ENCODE data around the gene ACTN4.

The ACTN4 gene

DNA sequence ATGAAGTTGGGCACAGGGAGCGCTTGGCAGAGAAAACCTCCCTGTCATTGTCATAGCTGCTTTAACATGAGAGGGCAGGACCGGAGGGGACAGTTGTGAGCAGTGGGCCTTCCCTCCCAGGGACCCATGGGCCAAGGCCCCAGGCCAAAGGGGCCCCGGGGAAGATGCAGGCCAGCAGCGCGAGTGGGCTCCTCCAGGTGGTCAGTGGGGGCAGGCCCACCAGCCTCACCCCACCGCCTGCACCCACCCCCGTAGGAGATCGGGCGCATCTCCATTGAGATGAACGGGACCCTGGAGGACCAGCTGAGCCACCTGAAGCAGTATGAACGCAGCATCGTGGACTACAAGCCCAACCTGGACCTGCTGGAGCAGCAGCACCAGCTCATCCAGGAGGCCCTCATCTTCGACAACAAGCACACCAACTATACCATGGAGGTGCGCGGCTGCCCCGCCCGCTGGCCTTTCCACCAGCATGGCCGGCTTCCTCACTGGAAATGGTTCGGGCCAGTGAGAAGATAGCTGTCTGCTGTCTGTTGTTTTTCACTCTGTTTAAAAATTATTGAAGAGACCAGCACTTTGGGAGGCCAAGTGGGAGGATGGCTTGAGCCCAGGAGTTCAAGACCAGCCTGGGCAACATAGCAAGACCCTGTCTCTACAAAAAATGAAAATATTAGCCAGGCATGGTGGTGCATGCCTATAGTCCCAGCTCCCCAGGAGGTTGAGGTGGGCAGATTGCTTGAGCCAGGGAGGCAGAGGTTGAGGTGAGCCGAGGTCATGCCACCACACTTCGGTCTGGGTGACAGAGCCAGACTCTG is 78.2 kb downstream of the ACTN4 start:
- DNase-seq (ENCODE audit: low spot score), result no peak

DNA sequence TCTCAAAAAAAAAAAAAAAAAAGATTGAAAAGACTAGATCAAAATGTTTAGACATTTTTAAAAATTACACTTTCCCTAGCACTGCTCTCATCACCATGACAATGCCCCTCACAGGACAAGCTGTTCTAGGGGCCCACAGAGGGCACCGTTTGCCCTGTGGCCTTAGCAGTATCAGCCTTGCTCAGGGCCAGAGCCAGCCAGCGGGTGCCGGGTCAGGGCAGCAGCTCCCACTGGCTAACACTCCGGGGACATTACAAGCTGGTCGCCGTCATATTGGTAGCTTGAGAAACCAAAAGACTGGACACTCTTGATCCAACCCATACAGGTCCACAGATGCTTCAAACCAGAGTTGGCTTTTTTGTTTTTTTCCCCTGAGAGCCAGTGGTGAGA is 78.8 kb downstream of the ACTN4 start:
- no peak for DNase-seq (ENCODE audit: low spot score)

DNA sequence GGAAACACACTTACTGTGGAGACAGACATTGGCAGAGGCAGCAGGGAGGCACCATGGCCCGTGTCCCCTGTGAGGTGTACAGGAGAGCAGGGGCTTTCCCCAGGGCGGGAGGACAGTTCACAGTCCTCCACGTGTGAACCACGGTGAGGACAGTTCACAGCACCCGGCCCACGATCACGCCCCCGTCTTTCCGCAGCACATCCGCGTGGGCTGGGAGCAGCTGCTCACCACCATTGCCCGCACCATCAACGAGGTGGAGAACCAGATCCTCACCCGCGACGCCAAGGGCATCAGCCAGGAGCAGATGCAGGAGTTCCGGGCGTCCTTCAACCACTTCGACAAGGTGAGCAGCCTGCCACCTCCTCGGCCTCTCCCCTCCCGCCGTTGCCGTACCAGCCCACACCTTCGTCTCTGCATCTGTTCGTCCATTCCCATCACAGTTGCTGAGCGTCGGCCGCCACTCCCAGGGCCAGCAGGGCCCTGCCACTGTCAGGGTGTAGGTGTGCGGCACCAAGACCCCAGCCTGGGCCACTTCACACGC is 79.4 kb downstream of the ACTN4 start:
- DNase-seq (ENCODE audit: low spot score), result no peak

DNA sequence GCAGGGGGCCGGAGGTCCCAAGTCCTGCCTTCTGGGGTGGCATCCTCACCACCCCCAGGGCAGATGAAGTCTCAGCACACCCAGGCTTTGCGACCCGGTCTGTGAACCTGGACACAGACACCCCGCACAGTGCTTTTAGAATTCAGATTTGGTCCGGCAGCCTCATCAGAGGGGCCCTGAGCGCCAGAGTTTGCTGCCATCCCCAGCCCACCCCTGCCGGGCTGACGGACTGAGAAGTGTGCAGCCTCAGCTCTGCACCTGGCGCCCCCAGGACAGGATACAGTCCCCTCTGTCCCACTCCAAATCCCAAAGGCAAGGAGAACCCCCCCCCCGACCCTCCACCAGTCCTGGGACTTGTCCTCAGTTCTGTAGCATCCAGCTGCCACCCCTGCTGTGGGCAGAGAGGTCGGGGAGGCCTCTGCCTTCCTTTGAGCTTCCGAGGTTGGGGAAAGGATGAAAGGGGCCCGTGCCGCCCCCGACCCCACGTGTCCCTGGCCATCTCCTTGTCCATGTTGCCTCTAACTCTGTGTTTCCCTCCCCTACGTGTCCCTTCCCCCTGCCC is 79.9 kb downstream of the ACTN4 start:
- DNase-seq (ENCODE audit: low spot score), result no peak

DNA sequence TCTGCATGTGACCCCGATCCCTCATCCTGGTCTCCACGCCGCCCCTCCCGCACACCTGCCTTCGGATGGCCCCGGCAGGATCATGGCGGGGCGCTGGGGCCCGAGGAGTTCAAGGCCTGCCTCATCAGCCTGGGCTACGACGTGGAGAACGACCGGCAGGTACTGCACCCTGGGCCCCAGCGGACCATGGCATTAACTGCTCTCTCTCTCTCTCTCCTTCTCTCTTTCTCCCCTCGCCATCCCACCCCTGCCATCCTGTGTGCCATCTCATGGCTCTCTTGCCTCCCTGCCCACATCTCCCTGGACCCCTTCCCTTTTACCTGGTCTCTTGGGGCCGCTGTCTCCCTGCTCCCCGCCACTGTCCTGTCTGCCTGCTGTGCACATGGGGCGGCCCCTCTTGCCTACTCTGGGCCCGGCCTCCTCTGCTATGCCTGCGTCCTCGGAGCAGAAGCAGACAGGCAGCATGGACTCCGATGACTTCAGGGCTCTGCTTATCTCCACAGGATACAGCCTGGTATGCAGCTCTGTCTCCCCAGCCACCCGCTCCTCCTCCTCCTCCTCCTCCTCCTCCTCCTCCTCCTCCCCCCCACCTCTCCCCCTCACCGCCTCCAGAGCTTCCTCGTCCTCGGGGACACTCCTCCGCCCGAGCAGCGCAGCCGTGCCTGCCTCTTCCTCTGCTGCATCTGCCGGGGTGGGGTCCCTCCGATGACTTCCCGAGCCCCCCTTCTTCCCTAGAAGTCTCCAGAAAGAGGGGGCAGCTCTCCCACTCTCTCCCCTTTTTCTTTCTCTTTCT is 80.6 kb downstream of the ACTN4 start:
- no peak for DNase-seq (ENCODE audit: low spot score)

DNA sequence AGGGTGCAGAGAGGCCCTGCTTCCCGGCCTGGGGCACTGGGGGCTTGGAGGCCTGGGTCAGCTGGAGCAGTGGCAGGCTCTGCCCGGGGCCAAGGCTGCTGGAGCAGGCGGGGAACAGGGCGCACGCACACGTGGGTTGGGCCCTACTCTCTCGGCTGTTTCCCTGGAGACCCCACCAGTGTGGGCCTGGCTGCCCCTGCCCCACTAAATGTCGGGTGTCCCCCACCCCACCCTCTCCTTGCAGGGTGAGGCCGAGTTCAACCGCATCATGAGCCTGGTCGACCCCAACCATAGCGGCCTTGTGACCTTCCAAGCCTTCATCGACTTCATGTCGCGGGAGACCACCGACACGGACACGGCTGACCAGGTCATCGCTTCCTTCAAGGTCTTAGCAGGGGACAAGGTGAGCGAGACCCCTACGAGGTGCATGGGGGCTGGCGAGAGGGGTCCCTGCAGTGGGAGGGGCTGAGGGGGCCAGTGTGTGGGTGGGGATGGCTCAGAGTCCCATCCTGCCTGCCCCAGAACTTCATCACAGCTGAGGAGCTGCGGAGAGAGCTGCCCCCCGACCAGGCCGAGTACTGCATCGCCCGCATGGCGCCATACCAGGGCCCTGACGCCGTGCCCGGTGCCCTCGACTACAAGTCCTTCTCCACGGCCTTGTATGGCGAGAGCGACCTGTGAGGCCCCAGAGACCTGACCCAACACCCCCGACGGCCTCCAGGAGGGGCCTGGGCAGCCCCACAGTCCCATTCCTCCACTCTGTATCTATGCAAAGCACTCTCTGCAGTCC is 81.5 kb downstream of the ACTN4 start:
- DNase-seq (ENCODE audit: low spot score), result no peak

DNA sequence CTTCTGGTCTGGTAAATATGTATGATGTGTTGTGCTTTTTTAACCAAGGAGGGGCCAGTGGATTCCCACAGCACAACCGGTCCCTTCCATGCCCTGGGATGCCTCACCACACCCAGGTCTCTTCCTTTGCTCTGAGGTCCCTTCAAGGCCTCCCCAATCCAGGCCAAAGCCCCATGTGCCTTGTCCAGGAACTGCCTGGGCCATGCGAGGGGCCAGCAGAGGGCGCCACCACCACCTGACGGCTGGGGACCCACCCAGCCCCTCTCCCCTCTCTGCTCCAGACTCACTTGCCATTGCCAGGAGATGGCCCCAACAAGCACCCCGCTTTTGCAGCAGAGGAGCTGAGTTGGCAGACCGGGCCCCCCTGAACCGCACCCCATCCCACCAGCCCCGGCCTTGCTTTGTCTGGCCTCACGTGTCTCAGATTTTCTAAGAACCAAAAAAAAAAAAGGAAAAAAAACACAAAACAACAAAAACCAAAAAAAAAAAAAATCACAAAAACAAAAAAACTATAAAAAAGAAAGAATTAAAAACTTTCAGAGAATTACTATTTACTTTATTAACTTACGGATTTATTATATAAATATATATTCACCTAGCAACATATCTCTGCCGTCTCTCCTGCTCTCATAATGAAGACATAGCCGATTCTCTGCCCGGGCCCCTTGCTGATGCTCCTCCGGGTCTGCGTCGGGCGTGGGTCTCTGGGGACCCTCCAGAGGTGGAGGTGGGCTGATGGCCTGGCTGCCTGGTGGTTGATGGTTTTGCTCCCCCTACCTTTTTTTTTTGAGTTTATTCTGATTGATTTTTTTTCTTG is 82.4 kb downstream of the ACTN4 start:
- peak; percentile 83 for DNase-seq (ENCODE audit: low spot score)

DNA sequence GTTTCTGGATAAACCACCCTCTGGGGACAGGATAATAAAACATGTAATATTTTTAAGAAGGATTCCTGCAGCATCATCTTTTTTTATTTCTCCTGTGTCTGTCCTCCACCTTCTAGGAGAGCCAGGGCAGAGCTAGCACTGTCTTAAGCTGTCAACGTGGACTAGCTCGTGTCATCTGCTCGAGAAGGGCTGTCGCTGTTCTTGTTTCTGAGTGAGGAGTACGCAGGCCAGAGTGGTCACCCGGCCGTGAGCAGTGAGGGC is 83.0 kb downstream of the ACTN4 start:
- DNase-seq (ENCODE audit: low spot score), result no peak

DNA sequence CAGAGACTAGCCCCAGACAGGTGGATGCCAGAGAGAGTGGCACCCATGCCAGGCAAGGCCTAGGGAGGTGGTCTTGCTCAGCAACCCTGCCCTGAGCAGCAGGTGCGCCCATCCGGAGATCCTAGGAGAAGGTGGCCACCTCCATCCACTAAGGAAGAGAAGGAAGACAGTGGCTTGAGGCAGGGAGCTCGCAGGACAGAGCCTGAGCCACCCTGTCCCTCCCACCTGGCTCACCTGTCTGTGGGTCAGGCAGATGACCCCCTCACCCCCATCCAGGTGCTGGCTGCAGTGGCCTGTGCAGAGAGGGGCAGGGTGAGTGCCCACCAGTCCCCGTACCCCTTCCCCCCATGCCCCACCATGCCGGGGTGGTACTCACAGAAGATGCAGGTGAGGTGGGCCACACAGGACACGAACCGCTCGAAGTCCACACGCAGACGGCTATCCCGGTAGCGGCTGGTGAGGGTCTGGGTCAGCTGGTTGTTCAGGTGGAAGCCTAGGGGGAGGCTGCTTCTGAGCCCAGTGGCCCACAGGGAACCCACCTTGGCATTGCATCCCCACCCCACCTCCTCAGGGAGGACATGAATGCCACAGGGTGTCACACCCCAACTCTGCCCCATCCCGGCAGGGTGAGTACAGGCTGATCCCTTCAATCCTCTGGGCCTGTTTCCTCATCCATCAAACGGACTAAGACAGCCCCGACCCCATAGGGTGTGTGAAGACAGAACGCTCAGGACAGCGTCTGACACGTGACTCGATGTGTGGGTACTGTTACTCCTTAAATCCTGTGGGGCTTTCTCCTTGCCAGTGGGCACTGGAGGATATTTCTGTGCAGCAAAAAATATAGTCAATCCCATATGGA is 83.5 kb downstream of the ACTN4 start:
- DNase-seq (ENCODE audit: low spot score), result no peak

DNA sequence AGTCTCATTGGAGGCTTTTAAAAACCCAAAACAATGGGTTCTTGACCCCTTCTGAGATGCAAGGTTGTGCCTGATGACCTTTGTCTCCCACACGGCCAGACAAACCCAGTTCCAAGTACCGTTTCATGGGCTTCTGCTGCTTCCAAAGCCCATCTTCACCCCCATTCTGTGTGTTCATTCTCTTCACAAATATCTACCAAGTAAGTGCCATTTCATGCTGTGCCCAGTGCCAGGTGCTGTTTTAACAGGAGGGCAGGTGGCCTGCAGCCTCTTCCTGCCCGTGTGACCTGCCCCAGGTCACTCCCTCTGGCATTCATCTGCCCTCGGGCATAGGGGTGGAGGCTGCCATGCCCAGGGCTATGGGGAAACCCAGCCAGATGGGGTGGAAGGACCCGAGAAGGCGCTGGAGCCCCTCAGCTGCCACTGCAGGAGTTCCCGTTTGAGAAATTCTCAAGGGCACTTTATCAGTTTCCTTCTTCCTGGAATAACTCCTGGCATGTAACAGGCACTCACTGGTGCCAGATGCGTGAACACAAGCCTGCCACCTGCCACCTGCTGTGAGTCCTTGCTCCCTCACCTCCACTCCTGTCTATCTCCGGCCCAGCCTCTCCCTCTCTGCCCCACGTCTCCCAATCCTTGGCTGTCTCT is 84.3 kb downstream of the ACTN4 start:
- no peak for DNase-seq (ENCODE audit: low spot score)

DNA sequence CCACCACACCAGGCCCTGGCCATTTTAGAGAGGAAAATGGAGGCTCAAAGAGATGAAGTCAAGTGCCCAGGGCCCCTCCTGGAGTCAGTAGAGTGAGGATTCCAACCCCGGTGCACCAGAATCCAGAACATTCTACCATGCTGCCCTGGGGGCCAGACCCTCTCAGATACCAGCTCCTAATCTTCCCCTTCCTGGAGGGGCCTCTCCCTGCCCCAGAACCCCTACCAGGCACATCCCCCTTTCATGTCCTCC is 85.7 kb downstream of the ACTN4 start:
- no peak for DNase-seq (ENCODE audit: low spot score)

DNA sequence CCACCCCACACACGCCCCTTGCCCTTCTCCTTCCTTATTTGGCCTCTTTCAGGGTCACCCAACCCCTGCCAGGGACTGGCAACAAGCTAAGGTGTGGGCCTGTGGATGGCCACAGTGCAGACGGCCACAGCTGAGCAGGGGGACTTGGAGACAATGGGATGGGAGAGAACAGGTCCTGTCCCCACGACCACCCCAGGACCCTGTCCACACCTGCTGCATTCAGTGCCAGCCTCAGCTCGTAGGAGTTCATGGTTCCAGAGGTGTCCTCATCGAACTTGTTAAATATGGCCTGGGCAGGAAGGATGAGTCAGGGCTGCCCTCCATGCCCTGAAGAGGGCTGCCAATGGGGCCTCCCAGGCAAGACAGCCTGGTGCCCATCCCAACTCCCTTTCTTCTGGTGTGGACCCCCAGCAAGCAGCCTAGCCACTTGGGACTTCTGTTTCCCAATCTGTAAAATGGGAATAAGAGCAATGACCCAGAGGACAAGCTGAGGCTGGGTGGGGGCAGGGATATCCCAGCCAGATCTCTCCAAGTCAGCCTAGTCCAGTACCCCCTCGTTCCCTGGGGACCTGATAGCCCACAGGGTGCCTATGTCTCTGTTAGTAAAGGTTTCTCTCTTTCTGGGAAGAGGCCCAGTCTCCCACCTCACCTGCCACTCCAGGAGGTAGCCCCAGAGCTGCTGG is 86.2 kb downstream of the ACTN4 start:
- DNase-seq (ENCODE audit: low spot score), result no peak

DNA sequence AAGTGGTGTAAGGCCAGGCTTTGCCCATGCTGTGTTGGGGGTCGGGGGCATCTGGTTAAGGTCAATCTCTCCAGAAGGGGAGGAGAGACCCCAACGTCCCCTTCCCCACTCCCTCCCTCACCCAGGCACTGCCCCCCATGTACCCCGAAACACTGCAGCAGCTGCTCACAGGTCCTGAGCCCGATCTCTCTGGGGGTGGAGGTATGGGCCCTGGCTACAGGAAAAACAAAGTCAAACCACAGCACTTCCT is 86.7 kb downstream of the ACTN4 start:
- DNase-seq (ENCODE audit: low spot score), result no peak

DNA sequence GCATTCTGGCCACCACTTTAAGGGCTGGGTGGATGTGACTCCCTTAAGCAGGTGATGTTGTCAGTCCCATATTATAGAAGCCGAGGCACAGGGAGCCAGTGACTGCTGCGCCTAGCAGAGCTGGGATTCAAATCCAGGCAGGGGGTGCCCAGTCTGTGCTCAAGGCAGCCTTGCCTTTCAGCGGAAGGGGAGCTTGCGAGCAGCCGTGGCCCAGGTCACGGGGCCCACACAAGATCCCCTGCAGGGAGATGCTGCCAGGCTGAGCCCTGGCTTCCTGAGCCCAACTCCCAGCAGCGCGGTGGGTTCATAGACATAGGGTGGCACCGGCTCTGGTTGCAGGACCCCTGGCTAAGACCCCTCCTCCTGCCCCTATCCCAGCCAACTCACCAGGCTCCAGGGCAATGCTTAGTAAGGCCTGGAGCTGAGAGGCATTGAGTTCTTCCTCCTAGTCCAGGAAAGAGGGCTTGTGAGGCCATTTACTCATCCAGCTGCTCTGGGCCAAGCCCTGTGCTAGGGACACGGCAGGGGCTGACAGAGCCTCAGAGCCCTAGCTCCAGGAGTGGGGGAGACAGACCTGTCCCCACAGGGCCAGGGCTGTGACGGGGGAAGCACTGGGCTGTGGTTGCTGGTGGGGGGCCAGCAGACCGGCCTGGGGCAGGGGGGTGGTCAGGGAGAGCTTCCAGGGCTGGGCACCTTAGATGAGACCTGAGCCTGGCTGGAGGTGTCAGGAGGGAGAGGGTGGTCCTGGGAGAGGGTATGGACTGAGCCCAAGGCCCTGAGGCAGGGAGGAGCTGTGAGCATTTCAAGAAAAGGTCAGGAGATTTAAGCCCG is 87.2 kb downstream of the ACTN4 start:
- DNase-seq (ENCODE audit: low spot score), result no peak

DNA sequence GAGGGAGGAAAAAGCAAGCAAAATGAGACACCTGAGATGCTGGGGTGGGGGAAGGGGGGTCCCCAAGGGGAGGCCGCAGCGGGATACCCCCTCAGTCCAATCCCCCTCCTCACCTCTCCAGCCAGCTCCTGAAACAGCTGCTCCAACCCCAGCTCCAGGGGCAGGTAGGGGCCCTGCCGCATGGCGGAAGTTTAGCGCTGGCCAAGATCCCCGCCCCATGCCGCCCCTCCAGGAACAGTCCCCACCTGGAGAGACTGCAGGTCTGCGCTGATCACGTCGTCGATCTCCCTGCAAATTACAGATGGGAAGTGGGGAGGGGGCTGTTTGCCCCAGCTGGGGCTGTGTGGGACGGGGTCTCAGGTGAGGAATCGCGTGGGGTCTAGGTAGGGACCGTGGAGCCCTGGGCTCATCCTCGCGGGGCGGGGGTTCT is 87.8 kb downstream of the ACTN4 start:
- DNase-seq (ENCODE audit: low spot score), result no peak

DNA sequence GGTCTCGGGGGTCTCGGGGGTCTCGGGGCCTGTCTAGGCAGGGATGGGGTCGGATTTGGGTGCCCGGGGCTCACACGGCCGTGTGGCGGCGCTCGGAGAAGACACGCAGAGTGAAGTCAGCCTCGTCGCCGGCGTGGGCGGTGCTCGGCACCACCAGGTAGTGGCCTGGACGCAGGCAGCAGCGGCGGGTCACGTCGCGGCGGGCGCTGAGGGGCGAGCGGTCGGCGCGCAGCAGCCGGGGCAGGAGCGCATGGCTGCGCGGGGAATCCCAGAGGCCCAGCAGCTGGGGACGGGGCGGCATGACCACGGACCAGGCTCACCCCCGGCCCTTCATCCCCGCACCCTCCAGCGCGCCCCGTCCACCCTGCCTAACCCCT is 88.6 kb downstream of the ACTN4 start:
- DNase-seq (ENCODE audit: low spot score), result peak; percentile 74

DNA sequence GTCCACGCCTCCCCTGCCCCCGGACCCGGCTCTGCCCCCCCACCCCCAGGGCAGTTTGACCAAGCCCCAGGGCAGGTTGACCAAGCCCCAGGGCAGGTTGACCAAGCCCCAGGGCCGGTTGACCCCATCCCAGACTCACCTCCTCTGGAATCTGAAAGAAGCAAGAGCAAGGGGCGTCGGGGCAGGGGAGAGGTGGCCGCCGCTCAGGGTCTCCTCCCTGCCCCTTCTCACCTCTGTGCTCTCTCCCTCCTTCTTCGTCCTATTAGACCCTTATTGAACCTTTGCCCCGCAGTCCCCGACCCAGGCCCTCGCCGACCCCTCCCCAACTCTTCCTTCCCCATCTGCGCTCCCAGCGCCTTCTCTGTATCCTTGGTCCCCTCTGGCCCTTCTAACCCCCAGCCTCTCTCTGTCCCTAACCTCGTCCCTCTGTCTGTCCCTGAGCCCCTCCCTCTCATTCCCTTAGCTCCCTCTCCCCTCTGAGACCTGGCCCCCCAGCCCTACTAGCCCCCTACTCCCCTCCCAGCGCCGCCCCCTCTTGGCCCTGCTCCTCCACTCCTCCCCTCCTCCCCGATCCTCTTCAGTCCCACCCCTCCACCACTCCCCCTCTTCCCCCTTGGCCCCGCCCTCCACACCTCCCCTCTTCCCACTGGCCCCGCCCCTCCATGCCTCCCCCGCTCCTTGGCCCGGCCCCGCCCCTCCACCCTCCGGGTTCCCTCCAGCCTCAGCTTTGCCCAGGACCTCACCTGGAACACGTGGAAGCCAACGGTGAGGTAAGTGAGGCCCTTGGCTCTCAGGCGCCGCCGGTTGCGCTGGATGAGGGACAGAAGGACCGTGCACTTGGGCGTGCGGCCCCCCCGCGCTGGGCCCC is 89.2 kb downstream of the ACTN4 start:
- DNase-seq (ENCODE audit: low spot score), result peak; percentile 81

DNA sequence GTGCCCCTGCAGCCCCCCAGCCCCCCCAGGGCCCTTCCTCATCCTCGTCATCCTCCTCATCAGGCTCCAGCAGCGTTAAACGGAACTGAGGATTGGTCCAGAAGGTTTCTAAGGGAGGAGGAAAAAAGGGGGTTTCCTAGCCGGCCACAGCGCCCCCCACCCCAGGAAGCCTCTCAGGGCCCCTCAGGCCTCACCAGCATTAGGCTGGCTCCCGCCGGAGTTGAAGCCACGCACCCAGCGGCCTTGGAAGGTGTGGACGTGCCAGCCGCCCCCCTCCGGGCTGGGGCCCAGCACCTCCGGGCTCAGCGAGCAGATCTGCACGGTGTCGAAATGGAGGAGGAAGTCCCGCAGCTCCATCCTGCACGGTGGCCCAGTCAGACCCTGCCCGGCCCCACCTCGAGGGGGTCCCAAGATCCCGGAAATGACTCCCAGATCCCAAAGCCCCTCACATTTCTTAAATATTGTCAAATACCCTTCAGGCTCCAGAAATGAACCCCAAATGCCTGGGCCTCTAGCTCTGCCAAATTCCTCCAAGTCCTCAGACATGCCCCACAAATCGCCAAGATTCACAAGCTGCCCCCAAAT is 89.9 kb downstream of the ACTN4 start:
- no peak for DNase-seq (ENCODE audit: low spot score)
